HepG2 (cell line): ENCODE data around the gene SHROOM1. TPM values are rescaled to one million over a fixed set of nuclear protein-coding genes. Genes with fewer than 3 reads are reported as not detected.

Source experiments
- HDAC1 ChIP-seq: sonication (generic); formaldehyde crosslinking; IDR thresholded peaks from 2 replicates; pipeline ENCODE4 v1.5.1; 2020; ENCODE audit warnings: mild to moderate bottlenecking, missing genetic modification reagents
- HHEX ChIP-seq: IDR thresholded peaks from 2 replicates; pipeline ENCODE4 v1.6.1; 2016; ENCODE audit warnings: control low read depth
- HOXA5 ChIP-seq: sonication (generic); formaldehyde crosslinking; IDR thresholded peaks from 2 replicates; pipeline ENCODE4 v1.4.0; 2020; ENCODE audit warnings: missing genetic modification reagents
- KLF15 ChIP-seq: sonication (generic); formaldehyde crosslinking; IDR thresholded peaks from 2 replicates; pipeline ENCODE4 v1.8.1; 2023; ENCODE audit warnings: borderline replicate concordance, mild to moderate bottlenecking, inconsistent platforms, missing genetic modification reagents, mixed read lengths
- MED8 ChIP-seq: sonication (generic); formaldehyde crosslinking; IDR thresholded peaks from 2 replicates; pipeline ENCODE4 v1.8.1; 2023; ENCODE audit warnings: mild to moderate bottlenecking, missing genetic modification reagents; ENCODE audit not compliant: insufficient replicate concordance
- TEAD2 ChIP-seq: sonication (generic); formaldehyde crosslinking; IDR thresholded peaks from 2 replicates; pipeline ENCODE4 v1.9.0; 2021; ENCODE audit warnings: missing genetic modification reagents
- ZBTB3 ChIP-seq: sonication (generic); formaldehyde crosslinking; IDR thresholded peaks from 2 replicates; pipeline ENCODE4 v1.4.0; 2020; ENCODE audit warnings: low read depth, mild to moderate bottlenecking, moderate library complexity, missing genetic modification reagents, borderline replicate concordance
- ZMYM3 ChIP-seq: sonication (generic); formaldehyde crosslinking; IDR thresholded peaks from 2 replicates; pipeline ENCODE4 v1.5.1; 2020; ENCODE audit warnings: mild to moderate bottlenecking, missing genetic modification reagents
- ZNF30 ChIP-seq: sonication (generic); formaldehyde crosslinking; IDR thresholded peaks from 2 replicates; pipeline ENCODE4 v1.5.0; 2020; ENCODE audit warnings: mild to moderate bottlenecking, missing genetic modification reagents
- ZNF468 ChIP-seq: sonication (generic); formaldehyde crosslinking; IDR thresholded peaks from 2 replicates; pipeline ENCODE4 v1.8.0; 2022; ENCODE audit warnings: mild to moderate bottlenecking, moderate library complexity, missing genetic modification reagents
- ZNF484 ChIP-seq: sonication (generic); formaldehyde crosslinking; IDR thresholded peaks from 2 replicates; pipeline ENCODE4 v1.5.1; 2020; ENCODE audit warnings: mild to moderate bottlenecking, low read depth, missing genetic modification reagents, borderline replicate concordance
- ZNF660 ChIP-seq: sonication (generic); formaldehyde crosslinking; IDR thresholded peaks from 2 replicates; pipeline ENCODE4 v1.5.1; 2020; ENCODE audit warnings: mild to moderate bottlenecking, low read depth, missing genetic modification reagents, borderline replicate concordance
- ZNF670 ChIP-seq: sonication (generic); formaldehyde crosslinking; IDR thresholded peaks from 2 replicates; pipeline ENCODE4 v1.8.0; 2022; ENCODE audit warnings: mild to moderate bottlenecking, missing genetic modification reagents, borderline replicate concordance
- ZNF772 ChIP-seq: sonication (generic); formaldehyde crosslinking; IDR thresholded peaks from 2 replicates; pipeline ENCODE4 v1.5.0; 2020; ENCODE audit warnings: mild to moderate bottlenecking, missing genetic modification reagents
- ZSCAN21 ChIP-seq: sonication (generic); formaldehyde crosslinking; IDR thresholded peaks from 2 replicates; pipeline ENCODE4 v1.8.0; 2022; ENCODE audit warnings: mild to moderate bottlenecking, missing genetic modification reagents, moderate library complexity, borderline replicate concordance
- polyA plus RNA-seq, 8 experiments: library from polyadenylated mRNA; depleted of rRNA in 3 of 8; stranded (reverse) in 7 of 8; unstranded in 1 of 8; fragments of >200 nt; fragmentation: Illumina TruSeq in 4 of 8; extraction: Trizol in 4 of 8; gene quantifications; 2 replicates each; pipeline versions ENCODE4 v1.2.1 to v1.2.3, GENCODE V29; 2011 to 2016; ENCODE audit warnings: low read depth in 4 of 8, missing spikeins in 1 of 8, mixed read lengths in 1 of 8; ENCODE audit not compliant: insufficient read depth in 1 of 8
- total RNA-seq, 5 experiments: library from RNA; depleted of rRNA; stranded (reverse); fragments of >200 nt; fragmentation: Illumina TruSeq; extraction: Trizol; gene quantifications; 2 replicates each; pipeline ENCODE4 v1.2.3, GENCODE V29; 2016; ENCODE audit warnings: low read depth in 1 of 5
- TF ChIP-seq, protein P1 (sequence below): sonication (generic); formaldehyde crosslinking; IDR thresholded peaks from 2 replicates; pipeline ENCODE4 v1.5.1; 2020; ENCODE audit warnings: mild to moderate bottlenecking, missing genetic modification reagents, moderate library complexity
- TF ChIP-seq, protein P2 (sequence below): sonication (generic); formaldehyde crosslinking; IDR thresholded peaks from 2 replicates; pipeline ENCODE4 v1.4.0; 2020; ENCODE audit warnings: mild to moderate bottlenecking, missing genetic modification reagents
- TF ChIP-seq, protein P3 (sequence below): sonication (generic); formaldehyde crosslinking; IDR thresholded peaks from 2 replicates; pipeline ENCODE4 v1.5.0; 2020; ENCODE audit warnings: mild to moderate bottlenecking, missing genetic modification reagents
- TF ChIP-seq, protein P4 (sequence below): sonication (generic); formaldehyde crosslinking; IDR thresholded peaks from 2 replicates; pipeline ENCODE4 v1.4.0; 2020; ENCODE audit warnings: missing genetic modification reagents, mild to moderate bottlenecking, borderline replicate concordance

Gene SHROOM1
- total and polyA plus RNA-seq, 2 of the 13 experiments (the other 11 are each of a cell fraction or from before 2014, with no cell fraction given), result 18.2 to 25.7 TPM

DNA sequence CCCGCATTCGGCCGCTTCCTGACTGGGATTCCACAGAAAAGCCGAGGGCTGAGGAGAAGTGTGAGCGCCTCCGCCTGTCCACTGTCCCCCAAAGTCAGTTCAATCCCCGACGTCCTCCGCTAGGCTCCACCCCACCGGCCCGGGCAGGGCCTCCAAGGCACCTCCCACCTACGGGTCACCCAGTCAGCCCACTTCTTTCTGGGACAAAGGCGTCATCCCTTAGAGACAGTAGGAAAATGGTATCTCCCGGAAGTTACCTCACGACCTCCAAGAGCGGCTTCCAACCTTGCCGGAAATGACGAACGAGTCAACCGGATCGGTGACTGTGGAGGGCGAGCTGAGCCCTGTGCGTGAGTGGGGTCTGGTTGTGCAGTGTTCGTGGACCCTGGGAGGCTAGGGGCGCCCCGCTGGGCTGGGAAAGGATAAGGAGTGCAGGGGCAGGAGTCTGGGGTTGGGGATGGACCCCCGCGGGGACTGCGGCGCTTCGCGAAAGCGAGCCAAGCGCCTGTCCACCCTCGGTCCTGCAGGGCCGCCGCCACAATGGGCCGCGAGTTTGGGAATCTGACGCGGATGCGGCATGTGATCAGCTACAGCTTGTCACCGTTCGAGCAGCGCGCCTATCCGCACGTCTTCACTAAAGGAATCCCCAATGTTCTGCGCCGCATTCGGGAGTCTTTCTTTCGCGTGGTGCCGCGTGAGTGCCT is 36.0 kb upstream of the SHROOM1 start, which contains the start of the genes GDF9 and UQCRQ (continued):
- TF ChIP-seq HDAC1 (CRISPR knock-in tag) (peak; percentile 78), HOXA5 (CRISPR knock-in tag) (0 out of 2 replicates have a peak, but pooled peaks have one; percentile 42), ZMYM3 (no peak), KLF15 (no peak), ZNF468 (CRISPR knock-in tag) (no peak), ZNF670 (CRISPR knock-in tag) (0 out of 2 replicates have a peak, but pooled peaks have one; percentile 42), ZNF772 (CRISPR knock-in tag) (peak; percentile 92; the same call in 1 of the 2 replicates), ZNF484 (CRISPR knock-in tag) (no peak), ZSCAN21 (CRISPR knock-in tag) (no peak), ZBTB3 (CRISPR knock-in tag) (no peak), TEAD2 (no peak), HHEX (CRISPR knock-in tag) (no peak), ZNF660 (no peak), ZNF30 (CRISPR knock-in tag) (no peak), MED8 (CRISPR knock-in tag) (peak; percentile 31)
- TF ChIP-seq, protein P1, sequence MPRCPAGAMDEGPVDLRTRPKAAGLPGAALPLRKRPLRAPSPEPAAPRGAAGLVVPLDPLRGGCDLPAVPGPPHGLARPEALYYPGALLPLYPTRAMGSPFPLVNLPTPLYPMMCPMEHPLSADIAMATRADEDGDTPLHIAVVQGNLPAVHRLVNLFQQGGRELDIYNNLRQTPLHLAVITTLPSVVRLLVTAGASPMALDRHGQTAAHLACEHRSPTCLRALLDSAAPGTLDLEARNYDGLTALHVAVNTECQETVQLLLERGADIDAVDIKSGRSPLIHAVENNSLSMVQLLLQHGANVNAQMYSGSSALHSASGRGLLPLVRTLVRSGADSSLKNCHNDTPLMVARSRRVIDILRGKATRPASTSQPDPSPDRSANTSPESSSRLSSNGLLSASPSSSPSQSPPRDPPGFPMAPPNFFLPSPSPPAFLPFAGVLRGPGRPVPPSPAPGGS, result peak; percentile 76; the same call in 1 of the 2 replicates
- TF ChIP-seq, protein P2, sequence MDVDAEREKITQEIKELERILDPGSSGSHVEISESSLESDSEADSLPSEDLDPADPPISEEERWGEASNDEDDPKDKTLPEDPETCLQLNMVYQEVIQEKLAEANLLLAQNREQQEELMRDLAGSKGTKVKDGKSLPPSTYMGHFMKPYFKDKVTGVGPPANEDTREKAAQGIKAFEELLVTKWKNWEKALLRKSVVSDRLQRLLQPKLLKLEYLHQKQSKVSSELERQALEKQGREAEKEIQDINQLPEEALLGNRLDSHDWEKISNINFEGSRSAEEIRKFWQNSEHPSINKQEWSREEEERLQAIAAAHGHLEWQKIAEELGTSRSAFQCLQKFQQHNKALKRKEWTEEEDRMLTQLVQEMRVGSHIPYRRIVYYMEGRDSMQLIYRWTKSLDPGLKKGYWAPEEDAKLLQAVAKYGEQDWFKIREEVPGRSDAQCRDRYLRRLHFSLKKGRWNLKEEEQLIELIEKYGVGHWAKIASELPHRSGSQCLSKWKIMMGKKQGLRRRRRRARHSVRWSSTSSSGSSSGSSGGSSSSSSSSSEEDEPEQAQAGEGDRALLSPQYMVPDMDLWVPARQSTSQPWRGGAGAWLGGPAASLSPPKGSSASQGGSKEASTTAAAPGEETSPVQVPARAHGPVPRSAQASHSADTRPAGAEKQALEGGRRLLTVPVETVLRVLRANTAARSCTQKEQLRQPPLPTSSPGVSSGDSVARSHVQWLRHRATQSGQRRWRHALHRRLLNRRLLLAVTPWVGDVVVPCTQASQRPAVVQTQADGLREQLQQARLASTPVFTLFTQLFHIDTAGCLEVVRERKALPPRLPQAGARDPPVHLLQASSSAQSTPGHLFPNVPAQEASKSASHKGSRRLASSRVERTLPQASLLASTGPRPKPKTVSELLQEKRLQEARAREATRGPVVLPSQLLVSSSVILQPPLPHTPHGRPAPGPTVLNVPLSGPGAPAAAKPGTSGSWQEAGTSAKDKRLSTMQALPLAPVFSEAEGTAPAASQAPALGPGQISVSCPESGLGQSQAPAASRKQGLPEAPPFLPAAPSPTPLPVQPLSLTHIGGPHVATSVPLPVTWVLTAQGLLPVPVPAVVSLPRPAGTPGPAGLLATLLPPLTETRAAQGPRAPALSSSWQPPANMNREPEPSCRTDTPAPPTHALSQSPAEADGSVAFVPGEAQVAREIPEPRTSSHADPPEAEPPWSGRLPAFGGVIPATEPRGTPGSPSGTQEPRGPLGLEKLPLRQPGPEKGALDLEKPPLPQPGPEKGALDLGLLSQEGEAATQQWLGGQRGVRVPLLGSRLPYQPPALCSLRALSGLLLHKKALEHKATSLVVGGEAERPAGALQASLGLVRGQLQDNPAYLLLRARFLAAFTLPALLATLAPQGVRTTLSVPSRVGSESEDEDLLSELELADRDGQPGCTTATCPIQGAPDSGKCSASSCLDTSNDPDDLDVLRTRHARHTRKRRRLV (CRISPR knock-in tag), result peak; percentile 16
- TF ChIP-seq, protein P3, sequence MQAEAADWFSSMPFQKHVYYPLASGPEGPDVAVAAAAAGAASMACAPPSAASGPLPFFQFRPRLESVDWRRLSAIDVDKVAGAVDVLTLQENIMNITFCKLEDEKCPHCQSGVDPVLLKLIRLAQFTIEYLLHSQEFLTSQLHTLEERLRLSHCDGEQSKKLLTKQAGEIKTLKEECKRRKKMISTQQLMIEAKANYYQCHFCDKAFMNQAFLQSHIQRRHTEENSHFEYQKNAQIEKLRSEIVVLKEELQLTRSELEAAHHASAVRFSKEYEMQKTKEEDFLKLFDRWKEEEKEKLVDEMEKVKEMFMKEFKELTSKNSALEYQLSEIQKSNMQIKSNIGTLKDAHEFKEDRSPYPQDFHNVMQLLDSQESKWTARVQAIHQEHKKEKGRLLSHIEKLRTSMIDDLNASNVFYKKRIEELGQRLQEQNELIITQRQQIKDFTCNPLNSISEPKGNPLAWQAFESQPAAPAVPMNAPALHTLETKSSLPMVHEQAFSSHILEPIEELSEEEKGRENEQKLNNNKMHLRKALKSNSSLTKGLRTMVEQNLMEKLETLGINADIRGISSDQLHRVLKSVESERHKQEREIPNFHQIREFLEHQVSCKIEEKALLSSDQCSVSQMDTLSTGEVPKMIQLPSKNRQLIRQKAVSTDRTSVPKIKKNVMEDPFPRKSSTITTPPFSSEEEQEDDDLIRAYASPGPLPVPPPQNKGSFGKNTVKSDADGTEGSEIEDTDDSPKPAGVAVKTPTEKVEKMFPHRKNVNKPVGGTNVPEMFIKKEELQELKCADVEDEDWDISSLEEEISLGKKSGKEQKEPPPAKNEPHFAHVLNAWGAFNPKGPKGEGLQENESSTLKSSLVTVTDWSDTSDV (CRISPR knock-in tag), result no peak
- TF ChIP-seq, protein P4, sequence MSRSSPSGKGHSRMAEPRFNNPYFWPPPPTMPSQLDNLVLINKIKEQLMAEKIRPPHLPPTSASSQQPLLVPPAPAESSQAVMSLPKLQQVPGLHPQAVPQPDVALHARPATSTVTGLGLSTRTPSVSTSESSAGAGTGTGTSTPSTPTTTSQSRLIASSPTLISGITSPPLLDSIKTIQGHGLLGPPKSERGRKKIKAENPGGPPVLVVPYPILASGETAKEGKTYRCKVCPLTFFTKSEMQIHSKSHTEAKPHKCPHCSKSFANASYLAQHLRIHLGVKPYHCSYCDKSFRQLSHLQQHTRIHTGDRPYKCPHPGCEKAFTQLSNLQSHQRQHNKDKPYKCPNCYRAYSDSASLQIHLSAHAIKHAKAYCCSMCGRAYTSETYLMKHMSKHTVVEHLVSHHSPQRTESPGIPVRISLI (CRISPR knock-in tag), result no peak; the same call in 1 of the 2 replicates
